Stimulated activated CD8-positive, alpha-beta memory T cell treated with anti-CD3 and anti-CD28 coated beads, Interleukin-7, amount 100 ng/mL, for 4 hours (primary cell): ENCODE data around the gene CDH23.
"Not testable (repeated sequence)": the region's sequence is repeated elsewhere in the genome, so short reads cannot be mapped to it uniquely, and the experiment has no call there.

Source experiments
- DNase-seq, 2 donors: peaks; one replicate each; pipeline ENCODE4 v3.0.0-alpha.2; 2020; ENCODE audit warnings: low read depth in 2 of 2

The CDH23 gene

GRCh38 chr10:71396711-71397295 is at the start of gene CDH23:
Gene CDH23, plus strand, starts transcription at chr10:71396920. Its CDS starts 42,912 bp downstream, at chr10:71439832.
- DNase-seq: peak in 1 of 2 donors; percentile 18

- DNase-seq: no peak
Observed at GRCh38 chr10:71347587-71348395, 48.9 kb upstream of the CDH23 start.

GRCh38 chr10:71348850-71349249 is 47.9 kb upstream of the CDH23 start:
- no peak for DNase-seq

GRCh38 chr10:71349406-71349805 is 47.3 kb upstream of the CDH23 start:
- DNase-seq: no peak

- DNase-seq: no peak
Observed at GRCh38 chr10:71351087-71351486, 45.6 kb upstream of the CDH23 start.

GRCh38 chr10:71351628-71352319 is 44.9 kb upstream of the CDH23 start:
- no peak for DNase-seq

GRCh38 chr10:71353639-71354038 is 43.1 kb upstream of the CDH23 start:
- no peak for DNase-seq

GRCh38 chr10:71354776-71355175 is 41.9 kb upstream of the CDH23 start:
- no peak for DNase-seq

- DNase-seq: no peak
Observed at GRCh38 chr10:71355886-71356285, 40.8 kb upstream of the CDH23 start.

GRCh38 chr10:71357792-71358265 is 38.9 kb upstream of the CDH23 start:
- DNase-seq: no peak

GRCh38 chr10:71358277-71358676 is 38.4 kb upstream of the CDH23 start:
- no peak for DNase-seq

- DNase-seq: not testable (repeated sequence)
Observed at GRCh38 chr10:71358906-71359305, 37.8 kb upstream of the CDH23 start.

- no peak for DNase-seq
Observed at GRCh38 chr10:71359364-71360046, 37.2 kb upstream of the CDH23 start.

- no peak for DNase-seq
Observed at GRCh38 chr10:71360735-71361134, 36.0 kb upstream of the CDH23 start.

- DNase-seq: no peak
Observed at GRCh38 chr10:71361581-71361980, 35.1 kb upstream of the CDH23 start.

GRCh38 chr10:71362141-71362540 is 34.6 kb upstream of the CDH23 start:
- no peak for DNase-seq

- DNase-seq: no peak
Observed at GRCh38 chr10:71363936-71364335, 32.8 kb upstream of the CDH23 start.

GRCh38 chr10:71365366-71365765 is 31.4 kb upstream of the CDH23 start:
- no peak for DNase-seq

GRCh38 chr10:71366690-71367089 is 30.0 kb upstream of the CDH23 start:
- DNase-seq: no peak

GRCh38 chr10:71367271-71367670 is 29.4 kb upstream of the CDH23 start:
- DNase-seq: no peak

GRCh38 chr10:71368176-71368575 is 28.5 kb upstream of the CDH23 start:
- DNase-seq: no peak

GRCh38 chr10:71368643-71369042 is 28.1 kb upstream of the CDH23 start:
- DNase-seq: no peak
